ENCODE results near the gene GATB. TPM values are rescaled to one million over a fixed set of nuclear protein-coding genes. Genes with fewer than 3 reads are reported as not detected.

The GATB gene
- total RNA-seq, 4 donors from 2014 or later, result 13.4 to 42.2 (median 24.8) TPM

DNA sequence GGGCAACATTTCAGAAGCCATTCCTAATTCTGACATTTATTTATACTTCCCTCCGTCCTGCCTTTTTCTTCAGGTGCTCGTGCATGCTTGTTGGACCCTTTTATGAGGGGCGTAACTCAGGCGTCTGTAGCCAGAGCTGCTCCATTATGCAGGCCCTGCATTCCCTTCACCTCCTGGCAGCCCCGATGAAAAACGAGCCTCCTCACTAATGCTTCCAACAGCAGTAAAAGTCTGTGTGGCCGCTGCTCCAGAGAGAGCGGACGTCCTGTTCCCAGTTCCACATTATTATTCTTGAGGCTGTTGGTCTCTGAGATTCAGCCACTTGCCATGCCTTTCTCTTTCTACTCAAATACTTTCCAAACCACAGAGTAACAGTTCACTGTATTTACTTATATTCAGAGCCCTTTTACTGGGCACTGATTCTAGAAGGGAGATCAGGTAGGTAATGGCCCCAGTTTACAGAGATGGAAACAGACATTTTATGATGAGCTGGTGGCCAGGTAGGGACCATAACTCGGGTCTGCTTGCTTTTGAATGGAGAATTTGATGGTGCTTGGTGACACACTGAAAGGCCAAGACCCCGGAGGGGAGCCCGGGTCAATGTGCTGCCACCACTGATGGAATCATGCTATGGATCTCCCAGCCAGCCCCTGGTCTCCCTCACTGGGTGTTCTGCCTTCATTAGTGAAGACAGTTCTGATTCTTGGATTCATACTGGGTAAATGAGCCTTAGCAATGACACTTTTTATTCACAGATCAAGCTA, 101.0 kb downstream of the GATB start:
- TF ChIP-seq, protein P1, sequence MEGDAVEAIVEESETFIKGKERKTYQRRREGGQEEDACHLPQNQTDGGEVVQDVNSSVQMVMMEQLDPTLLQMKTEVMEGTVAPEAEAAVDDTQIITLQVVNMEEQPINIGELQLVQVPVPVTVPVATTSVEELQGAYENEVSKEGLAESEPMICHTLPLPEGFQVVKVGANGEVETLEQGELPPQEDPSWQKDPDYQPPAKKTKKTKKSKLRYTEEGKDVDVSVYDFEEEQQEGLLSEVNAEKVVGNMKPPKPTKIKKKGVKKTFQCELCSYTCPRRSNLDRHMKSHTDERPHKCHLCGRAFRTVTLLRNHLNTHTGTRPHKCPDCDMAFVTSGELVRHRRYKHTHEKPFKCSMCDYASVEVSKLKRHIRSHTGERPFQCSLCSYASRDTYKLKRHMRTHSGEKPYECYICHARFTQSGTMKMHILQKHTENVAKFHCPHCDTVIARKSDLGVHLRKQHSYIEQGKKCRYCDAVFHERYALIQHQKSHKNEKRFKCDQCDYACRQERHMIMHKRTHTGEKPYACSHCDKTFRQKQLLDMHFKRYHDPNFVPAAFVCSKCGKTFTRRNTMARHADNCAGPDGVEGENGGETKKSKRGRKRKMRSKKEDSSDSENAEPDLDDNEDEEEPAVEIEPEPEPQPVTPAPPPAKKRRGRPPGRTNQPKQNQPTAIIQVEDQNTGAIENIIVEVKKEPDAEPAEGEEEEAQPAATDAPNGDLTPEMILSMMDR (IDR thresholded peaks at IDR 0.05; ENCODE audit: low read depth), result no peak

DNA sequence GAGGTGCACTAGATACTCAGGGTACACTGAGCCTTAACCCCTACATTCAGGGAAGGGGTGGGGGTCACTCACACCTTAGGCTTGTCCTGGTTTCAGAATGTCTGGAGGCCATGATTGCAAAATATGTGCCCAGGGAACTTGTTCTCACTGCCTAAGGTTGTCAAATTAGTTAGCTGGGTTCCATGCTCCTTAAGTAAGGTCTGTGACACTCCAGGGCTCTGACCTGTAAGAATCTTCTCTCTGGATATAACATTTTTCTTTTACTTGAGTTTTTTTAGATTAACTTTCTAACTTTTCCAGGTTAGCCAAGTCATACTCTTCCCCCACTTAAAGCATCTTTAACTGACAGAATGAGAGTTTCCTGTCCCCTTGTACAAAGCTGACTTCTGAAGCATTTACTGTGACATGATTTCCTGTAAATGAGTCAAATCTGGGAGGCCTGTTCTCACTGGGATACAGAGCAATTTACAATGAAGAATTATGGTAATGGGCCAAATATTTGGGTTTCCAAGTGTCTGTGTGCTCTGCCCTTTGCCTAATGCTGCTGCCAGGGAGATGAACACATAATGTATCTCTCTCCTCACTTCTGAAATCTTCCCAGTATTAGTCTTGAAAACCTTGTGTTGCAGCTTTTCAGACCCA, 101.7 kb downstream of the GATB start:
- TF ChIP-seq, protein P1 (IDR thresholded peaks at IDR 0.05; ENCODE audit: low read depth), result no peak

DNA sequence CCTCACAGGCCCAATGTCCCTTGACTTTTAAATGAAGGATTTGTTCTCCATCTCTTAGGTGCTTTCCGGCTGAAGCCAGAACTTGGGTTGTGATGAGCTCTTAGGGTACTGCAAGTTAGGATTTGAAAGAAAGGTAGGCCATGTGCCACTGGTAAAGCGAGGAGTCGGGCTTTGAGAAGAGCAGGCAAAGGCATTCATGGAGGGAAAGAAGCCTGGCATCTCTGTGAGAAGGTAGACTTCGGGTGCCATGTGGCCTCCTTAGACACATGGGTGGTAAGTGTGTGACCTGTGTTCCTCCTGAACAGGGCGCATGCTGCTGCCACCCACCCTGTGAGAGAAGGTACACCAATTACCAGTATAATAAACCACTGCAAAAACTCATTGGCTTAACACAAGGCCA, 102.9 kb downstream of the GATB start:
- TF ChIP-seq, protein P1 (IDR thresholded peaks at IDR 0.05; ENCODE audit: low read depth), result no peak

DNA sequence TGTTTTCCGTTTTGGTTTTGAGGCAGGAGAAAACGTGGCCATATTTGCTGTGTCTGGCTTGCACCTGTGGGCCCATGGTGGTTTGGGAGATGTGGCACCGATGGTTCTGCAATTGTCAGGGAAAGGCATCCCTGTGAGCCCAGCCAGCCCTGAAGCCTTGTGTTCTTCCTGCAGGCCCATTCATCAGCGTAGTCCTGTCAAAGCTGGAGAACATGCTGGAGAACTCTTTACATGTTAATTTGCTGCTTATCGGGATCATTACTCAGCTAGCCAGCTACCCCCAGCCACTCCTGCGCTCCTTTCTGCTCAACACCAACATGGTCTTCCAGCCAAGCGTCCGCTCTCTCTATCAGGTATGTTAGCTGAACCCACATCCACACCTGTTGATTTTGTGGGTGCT, 104.7 kb downstream of the GATB start:
- TF ChIP-seq, protein P1 (IDR thresholded peaks at IDR 0.05; ENCODE audit: low read depth), result no peak

DNA sequence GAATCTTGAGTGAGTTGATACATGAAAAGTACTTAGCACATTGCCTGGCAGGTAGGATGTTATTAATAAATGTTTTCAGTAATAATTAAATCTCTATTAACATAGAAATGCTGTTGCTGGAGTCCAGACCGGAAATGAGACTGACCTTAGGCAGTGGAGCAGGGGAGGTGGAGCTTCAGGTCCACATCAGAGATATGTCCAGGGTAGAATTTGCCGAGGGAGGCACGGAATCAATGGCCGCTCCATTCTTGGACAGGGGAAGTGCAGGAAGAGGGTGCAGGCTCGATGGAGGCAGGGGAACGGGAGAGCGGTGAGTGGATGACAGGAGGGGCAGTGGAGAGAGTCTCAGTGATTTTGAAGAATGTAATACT, 107.3 kb downstream of the GATB start:
- TF ChIP-seq, protein P1 (IDR thresholded peaks at IDR 0.05; ENCODE audit: low read depth), result no peak

DNA sequence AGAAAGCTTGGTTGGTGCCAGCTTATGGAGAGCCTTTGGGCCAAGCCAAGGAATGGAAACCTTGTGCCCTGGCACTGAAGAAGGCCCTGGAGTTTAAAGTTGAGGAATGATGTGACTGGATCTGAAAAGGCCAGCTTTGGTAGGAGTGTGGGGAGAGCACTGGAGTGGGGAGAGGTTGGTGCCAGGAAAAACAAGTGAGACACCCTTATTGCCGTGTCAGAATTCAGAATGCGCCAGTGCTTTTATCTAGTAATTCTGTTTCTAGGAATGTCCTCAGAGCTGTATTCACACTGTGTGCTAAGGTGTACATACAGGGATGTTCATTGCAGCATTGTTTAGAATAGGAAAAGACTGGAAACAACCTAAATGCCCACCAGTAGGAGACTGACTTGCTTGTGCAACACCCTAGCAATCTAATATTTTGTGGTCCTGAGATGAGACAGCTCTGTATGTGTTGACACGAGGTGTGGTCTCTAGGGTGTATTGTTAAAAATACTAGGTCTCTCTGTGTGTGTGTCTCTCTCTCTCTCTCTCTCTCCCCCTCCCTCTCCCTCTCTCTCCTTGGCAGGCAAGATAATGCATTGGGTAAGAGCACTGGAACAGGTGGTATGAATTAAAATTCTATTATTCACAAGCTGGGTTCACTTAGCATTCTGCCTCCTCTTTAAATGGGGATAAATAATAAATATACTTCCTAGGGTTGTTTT, 107.8 kb downstream of the GATB start:
- TF ChIP-seq, protein P1 (IDR thresholded peaks at IDR 0.05; ENCODE audit: low read depth), result no peak

DNA sequence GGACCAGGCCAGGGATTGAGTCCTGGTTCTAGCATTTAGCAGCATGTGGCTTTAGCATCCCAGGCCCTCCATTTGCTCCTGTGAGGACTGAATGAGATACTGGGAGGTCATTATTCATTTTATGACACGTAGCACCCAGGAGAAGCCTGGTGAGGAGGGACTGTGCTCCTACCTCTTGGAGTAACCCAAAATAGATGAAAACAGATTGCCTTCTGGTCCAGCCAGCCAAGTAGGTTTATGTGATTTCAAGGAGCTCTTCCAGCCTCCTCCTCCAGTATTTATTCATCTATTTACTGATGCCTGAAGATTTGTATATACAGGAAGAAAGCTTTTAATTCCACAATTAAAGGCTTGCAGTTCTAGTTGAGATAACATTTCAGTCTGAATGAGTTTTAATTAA, 109.3 kb downstream of the GATB start:
- TF ChIP-seq, protein P1 (IDR thresholded peaks at IDR 0.05; ENCODE audit: low read depth), result no peak

All from subcutaneous adipose tissue (tissue), 4 donors.